GM21528 (cell line): ENCODE results near the gene IFNW1.
"Not testable (repeated sequence)": the region's sequence is repeated elsewhere in the genome, so short reads cannot be mapped to it uniquely, and the experiment has no call there.

Experiments used
- ATAC-seq: cut with Tn5 transposase; IDR thresholded peaks from one replicate; pipeline ENCODE4 v1.9.1; 2021; ENCODE audit warnings: mild to moderate bottlenecking, moderate library complexity; ENCODE audit not compliant: unreplicated experiment, low FRiP score

IFNW1 gene

DNA sequence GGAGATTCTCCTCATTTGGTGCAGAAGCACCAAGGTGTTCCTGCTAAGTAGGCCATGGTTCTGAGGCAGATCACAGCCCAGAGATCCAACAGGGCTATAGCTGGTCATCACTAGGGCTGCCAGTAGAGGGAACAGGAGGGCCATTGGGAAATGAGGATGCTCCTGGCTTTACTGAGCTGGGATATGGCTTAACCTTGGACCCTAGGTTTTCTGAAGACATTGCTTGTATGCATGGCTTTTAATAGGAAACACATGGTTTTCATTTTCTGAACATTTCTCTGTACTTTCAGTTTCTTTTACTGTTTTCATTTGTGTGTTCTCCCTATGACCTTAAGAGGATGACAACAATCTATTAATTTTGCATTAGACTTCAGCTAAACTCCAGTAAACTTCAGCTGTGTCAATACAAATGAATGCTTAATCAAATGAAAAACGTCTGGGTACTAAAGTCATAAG is at the start of gene IFNW1:
Gene IFNW1, minus strand, starts transcription at position 406 of the 456 bp plus-strand sequence. Its CDS starts 262 bp downstream, at position 144.
- peak; percentile 56 for ATAC-seq

DNA sequence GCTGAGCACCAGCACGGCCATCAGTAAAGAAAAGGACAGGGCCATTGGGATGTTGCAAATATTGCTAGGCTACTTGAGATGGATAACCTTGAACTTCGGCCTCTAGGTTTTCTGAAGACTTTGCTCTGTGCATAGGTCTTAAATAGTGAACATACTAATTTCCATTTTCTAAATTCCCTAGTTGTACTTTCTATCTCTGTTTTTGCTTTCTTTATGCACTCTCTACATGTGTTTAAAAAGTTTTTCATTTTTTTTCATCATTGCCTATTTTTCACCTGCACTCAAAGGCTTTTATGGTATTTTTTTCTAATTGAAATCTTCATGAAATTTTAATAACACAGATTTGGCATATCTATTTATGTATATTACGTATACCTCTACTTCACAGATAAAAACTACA is 45.9 kb upstream of the IFNW1 start, which contains the start of gene IFNA4:
Gene IFNA4, minus strand, starts transcription at position 101 of the 400 bp plus-strand sequence. Its CDS starts 56 bp downstream, at position 45.
- ATAC-seq, result not testable (repeated sequence)

DNA sequence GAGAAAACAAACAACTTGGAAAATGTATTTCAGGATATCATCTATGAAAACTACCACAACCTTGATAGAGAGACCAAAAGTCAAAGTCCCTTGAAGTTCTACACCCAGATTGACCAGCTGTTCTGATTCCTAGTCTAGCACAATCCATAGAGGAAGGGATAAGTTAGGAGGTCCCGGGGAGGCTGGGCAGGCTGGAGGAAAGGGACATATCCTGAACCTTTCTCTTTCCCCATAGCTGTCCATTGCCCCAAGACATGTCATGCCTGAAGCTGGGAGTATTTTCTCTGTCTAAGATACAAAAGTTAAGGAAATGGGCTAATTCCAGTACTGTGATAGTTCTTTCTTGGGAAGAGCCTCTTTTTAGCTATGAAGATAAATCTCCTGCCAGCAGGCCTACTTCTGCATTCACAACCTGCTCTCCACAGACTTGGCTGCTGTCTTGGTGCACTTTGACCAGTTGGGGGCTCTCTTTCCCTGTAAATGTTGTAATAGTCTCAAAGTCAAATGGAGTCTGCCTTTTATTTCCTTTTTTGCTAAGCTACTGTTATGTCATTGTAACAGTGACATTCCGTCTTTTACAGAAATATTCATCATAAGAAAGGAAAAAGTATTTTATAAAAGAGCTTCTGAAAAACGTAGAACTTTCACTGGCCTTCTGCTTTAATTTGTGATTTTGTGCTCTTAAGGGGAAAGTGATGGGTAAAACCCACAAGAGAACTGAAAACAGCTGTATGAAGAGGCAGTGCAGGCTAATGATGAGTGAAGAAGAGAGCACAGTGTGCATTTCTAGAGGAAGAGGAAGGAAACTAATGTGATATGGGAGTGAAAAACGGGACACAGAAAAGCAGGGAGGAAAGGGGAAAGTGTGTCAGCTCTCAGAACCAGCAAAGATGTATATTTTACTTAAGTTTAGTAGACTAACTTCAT is 41.4 kb upstream of the IFNW1 start:
- ATAC-seq, result peak; percentile 97

DNA sequence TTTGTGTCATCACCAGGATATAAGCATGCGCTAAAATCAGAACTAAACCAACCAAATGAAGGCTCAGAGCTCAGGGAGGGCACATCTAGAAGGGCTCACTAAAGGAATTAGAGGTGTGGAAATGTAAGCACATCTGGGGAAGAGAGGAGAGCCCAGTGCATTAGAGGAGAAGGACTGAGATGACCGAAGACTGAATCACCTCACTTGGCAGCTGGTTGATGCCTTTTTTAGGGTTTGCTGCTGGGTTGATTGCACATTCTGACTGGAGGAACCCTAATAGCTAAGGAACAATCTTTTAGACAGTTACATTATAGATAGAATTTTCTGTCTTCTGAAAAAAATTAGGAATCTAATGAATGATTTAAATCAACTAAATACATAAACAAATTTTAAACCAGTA is 33.0 kb upstream of the IFNW1 start:
- ATAC-seq, result no peak

DNA sequence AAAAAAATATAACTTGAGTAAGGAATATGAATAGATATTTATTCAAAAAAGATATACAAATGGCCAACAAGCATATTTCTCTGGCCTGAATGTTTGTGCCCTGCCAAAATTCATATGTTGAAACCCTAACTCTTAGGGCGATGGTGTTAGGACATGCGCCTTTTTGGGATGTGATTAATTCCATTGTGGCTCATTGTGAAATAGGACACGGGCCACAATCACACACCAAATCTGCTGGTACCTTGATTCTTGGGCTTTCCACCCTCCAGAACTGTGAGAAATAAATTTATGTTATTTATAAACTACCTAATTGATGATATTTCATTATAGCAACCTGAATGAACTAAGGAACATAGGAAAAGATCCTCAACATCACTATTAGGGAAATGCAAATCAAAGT is 30.5 kb upstream of the IFNW1 start:
- ATAC-seq, result no peak

DNA sequence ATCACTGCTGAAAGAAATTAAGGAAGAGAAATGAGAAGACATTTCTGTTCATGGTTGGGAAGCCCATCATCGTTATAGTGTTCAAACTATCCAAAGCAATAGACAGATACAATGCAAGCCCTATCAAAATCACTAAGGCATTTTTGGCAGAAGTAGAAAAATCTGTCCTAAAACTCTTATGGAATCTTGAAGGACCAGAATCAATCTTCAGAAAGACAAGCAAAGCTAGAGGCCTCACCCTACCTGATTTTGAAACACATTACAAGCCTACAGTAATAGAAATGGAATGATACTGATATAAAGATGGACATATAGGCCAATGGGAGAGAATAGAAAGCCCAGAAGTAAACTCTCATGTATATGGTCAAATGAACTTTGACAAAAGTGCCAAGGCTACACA is 29.7 kb upstream of the IFNW1 start:
- ATAC-seq, result no peak

DNA sequence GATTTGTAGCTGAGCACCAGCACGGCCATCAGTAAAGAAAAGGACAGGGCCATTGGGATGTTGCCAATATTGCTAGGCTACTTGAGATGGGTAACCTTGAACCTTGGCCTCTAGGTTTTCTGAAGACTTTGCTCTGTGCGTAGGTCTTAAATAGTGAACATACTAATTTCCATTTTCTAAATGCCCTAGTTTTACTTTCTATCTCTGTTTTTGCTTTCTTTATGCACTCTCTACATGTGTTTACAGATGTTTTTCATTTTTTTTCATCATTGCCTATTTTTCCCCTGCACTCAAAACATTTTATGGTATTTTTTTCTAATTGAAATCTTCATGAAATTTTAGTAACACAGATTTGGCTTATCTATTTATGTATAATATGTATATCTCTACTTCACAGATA is 24.9 kb upstream of the IFNW1 start, which contains the start of gene IFNA21:
Gene IFNA21, minus strand, starts transcription at position 101 of the 400 bp plus-strand sequence. Its CDS starts 48 bp downstream, at position 53.
- not testable (repeated sequence) for ATAC-seq

DNA sequence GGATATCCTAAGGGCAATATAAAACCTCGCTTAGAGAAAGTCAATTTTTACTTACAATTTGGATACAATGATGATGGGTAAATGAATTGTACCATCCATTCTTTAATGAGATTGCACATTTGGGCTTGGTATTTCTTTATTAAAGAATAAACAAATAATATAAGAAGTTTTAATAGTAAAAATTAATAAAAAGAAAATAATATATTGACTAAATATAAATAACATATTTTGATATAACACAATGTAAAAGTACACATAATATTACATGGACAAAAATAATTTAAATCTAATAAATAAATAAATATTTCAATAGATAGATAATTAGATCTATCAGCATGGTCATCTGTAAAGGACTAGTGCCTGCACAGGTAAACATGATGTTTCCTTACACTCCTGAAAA is 23.9 kb upstream of the IFNW1 start:
- no peak for ATAC-seq

DNA sequence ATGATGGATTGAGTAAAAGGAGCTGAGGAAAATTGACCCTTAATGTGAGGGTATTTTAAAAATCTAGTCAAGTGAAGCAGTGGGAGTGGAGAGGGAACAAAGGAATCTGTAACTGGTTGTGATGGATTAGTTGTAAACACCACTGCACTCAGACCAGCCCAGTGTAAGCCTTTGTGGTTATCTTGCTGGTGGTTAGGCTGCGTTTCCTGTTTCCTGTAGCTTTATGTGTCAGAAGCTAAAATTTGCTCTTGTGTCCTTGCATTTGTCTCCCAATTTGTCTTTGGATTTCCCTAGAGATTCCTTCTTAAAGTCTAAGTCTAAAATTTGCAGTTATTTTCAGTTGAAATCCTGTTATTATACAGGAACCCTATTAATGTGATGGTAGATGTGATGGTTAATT is 18.5 kb upstream of the IFNW1 start:
- peak; percentile 92 for ATAC-seq

DNA sequence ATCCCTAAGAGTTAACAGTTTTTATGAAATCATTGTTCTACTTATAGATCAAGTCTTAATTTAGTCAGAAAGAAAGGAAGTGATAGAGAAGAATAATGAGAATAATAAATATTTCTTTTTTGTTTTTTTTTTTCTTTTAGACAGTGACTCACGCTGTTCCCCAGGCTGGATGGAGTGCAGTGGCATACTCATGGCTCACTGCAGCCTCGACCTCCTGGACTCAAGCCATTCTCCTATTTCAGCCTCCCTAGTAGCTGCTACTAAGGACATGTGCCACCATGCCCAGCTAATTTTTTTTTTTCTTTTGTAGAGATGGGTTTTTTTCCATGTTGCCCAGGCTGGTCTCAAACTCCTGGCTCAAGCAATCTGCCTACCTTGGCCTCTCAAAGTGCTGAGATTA is 13.9 kb upstream of the IFNW1 start:
- no peak for ATAC-seq

DNA sequence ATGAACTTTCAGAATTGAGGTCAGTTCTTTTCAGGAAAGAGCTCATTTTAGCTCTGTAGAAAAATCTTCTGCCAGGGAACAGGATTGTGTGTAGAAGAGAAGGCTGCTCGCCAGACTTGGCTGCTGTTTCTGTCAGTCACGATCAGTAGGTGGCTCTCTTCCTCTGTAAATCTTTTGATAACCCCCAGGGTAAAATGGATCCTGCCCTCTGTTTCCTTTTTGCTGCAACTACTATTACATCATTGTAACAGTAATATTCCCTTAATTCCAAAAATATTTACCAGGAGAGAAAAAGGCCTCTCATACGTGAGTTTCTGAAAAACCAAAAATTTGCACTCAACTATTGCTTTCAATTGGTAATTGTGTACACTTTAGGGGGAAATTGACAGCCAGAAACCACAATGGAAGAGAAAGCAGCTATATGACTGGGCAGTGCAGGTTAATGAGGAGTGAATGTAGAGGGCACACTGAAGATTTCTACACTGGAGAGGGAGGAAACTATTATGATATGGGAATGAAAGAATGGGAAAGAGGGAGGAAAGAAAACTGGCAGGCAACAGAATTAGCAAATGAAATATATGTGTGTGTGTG is 12.5 kb upstream of the IFNW1 start:
- peak; percentile 78 for ATAC-seq

DNA sequence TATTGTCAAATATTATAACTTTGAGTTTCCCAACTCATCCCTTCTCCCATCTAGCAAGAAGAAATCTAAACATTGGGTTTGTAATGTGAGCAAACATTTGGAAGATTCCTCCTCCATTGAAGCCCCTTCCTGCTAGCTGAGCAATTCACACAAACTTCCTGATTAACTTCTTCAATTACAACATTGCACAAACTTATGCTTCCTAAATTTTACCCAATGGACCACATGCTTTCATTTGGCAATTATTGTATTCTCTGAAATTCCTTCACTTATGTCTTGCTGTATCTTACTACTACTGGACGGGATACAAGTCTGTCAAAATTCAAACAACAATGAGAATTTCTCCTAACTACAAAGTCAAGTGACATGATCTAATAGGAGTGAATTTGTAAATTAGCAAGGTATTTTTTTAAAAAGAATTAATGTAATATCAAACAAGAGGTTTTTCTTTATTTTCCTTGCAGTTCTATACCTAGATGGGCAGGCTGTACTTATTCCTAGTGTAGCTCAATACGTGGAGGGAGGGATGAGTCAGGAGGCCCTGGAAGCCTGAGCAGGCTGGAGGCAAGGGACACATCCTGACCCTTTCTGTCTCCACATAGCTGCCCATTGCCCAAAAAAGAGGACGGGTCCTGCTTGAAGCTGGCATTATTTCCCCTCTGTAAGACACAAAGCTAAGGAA is 11.8 kb upstream of the IFNW1 start:
- peak; percentile 30 for ATAC-seq

DNA sequence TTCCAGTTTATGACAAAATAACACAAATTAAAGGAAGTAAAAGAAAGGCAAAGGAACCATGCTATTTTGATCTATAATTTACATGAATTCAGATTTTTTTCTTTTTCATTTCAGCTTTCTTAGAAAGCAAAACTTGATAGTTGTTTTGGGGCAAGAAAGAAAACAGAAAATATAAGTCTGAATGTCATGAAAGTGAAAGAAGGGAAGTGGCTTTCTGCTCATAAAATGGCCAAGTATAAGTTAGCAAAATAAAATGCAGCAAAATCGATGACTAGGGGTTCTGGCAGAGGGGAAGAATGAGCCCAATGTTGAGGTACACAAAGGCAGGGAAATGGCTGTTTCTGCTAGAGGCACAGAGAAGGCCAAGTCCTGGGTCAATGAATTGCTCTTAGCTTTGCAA is 3.0 kb upstream of the IFNW1 start:
- peak; percentile 54 for ATAC-seq

DNA sequence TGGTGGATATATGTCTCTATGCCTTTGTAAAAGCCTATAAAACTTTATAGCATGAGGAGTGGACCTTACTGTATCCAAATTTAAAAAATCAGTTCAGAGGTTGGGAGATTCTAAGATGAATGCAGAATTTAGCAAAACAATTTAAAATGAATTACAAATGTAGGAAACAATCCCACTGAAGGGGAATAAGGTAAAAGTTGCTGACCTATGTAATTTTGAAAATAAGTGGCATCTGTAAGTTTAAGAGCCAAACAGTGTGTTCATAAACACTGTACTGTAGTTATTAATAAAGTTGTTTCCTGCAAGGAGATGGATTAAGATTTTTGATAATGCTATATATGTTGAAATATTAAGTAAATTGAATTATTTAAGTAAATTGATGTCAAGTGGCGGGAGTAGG is 4.6 kb downstream of the IFNW1 start:
- no peak for ATAC-seq

DNA sequence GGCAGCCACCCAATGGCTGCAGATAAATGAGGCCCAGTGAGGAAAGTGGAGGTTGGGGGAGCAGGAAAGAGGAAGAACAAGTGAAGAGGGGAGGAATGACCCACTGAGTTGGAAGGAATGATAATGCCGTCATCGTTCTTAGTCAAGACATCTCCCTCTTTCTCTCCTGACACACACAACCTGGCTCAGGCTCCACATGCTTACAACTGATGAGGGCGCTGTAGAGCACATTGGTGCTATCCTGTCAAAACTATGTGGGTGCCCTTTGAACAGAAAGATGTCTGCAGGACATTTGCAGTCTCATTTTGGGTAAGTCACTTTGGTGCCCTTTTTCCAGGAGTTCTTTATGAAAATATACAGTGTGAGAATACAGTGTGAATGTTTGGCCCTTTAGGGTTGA is 5.9 kb downstream of the IFNW1 start:
- ATAC-seq, result no peak

DNA sequence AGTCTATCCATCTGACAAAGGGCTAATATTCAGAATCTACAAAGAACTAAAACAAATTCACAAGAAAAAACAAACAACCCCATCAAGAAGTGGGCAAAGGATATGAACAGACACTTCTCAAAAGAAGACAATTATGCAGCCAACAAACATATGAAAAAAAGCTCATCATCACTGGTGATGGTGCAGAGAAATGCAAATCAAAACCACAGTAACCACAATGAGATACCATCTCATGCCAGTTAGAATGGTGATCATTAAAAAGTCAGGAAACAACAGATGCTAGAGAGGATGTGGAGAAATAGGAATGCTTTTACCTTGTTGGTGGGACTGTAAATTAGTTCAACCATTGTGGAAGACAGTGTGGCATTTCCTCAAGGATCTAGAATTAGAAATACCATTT is 13.4 kb downstream of the IFNW1 start:
- ATAC-seq, result not testable (repeated sequence)

DNA sequence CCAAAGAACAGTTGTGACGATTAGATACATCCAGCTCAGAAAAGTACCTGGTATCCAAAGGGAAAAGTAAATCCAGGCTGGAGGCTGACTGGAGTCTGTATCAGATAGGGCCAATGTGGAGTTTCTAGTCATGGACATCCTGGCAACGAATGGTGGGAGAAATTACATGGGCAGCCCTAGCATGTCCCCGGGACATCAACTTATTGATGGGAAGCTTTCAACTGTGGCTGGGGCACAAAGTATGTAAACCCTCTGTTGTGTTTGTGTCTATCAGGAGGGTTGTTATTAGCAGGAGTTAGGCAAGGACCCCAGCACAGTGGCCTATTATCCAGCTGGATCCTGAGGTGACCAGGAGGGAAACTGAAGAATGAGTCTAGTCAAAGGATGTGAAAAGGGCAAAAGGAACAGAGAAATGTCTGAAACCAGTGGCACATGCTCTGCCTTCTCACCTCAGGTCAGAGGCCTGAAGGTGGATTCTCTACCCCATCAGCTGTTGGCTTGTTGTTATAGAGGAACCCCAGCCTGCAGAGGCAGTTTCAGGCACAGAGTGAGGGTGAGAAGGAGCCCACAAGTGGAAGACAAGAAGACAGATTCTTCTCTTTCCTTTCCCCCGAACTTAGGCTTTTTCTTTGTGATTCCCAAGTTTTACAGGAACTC is 19.9 kb downstream of the IFNW1 start:
- ATAC-seq, result peak; percentile 91

DNA sequence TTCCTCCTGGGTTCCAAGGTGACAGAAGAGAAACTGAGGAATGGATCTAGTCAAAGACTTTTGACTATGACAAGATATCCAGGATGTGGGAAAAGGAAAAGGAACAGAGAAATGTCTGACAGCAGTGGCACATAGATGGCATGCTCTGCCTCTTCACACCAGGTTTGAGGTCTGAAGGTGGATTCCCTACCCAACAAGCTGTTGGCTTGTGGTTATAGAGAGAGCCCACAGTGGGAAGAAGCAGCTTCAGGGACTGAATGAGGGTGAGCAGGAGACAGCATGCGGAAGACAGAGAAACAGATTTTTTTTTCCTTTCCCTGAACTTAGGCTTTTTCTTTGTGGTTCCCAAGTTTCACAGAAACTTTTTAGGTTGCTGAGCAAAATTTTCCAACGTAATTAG is 20.6 kb downstream of the IFNW1 start:
- no peak for ATAC-seq

DNA sequence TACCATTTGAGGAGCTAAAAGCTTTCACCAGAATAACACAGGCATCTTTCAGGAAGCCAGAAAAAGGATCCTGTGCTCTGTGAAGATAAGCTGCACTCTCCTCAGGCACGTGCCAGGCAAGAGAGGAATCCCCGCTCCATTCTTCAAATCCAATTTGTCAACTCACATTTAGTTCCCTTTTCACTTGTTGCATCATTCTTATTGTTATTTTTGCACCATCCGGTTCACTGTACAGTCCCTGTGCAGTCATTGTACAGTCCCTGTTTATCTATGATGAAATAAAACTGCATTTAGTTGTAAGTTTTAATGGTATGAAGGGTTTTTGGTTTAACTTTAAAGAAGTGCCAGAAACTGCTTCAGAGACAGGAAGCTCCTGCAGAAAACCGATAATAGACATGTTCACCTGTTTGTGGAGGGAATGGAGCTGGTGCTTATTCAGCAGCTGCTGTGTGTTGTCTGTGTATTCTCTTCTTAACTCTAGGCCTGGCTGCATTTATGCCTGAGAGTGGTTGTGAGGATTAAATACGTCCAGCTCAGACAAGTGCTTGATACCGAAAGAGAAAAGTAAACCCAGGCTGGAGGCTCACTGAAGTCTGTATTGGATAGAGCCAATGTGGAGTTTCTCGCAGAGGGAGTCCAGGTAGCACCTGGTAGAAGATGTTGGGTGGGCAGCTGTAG is 22.4 kb downstream of the IFNW1 start:
- no peak for ATAC-seq

DNA sequence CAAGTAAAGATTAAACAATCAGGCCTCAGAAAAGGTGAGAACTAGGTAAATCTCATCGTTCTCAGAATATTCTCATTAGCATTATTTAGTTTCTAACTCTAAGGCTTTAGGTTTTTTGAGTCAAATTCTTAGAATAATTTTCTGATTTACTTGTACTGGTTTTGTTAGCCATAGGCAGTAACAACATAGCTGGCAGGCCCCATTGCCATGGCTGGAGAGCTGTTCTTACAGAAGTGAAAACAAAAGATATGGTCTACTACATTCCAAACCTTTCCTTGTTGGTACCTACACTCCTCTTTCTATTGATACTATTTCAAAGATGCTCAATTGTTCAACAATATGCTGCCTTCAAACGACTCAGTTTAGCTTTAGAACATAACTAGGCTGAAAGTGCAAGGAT is 27.3 kb downstream of the IFNW1 start:
- ATAC-seq, result no peak
